NCI-H2227 (cell line): ENCODE results near the gene RPAP3.
A peak's percentile ranks its signal among the peaks of the same experiment; 100 is the strongest.
"Not testable (repeated sequence)": the region's sequence is repeated elsewhere in the genome, so short reads cannot be mapped to it uniquely, and the experiment has no call there.

ENCODE experiments used
- DNase-seq: peaks from one replicate; lab custom pipeline; 2025; ENCODE audit not compliant: unreplicated experiment; lab: John Stamatoyannopoulos, UW

RPAP3 gene

GRCh38 chr12:47686645-47687240 is 19.1 kb downstream of the RPAP3 start:
- peak; percentile 43 for DNase-seq

GRCh38 chr12:47679785-47680184 is 26.0 kb downstream of the RPAP3 start:
- DNase-seq = no peak

- DNase-seq = no peak
These were observed 33.8 kb downstream of the RPAP3 start for GRCh38 chr12:47672068-47672467.

- not testable (repeated sequence) for DNase-seq
These were observed 37.9 kb downstream of the RPAP3 start for GRCh38 chr12:47667935-47668334.

- no peak for DNase-seq
These were observed 53.2 kb downstream of the RPAP3 start for GRCh38 chr12:47652521-47653234.

GRCh38 chr12:47651368-47652254 is 54.2 kb downstream of the RPAP3 start:
- peak; percentile 69 for DNase-seq

- DNase-seq = no peak
These were observed 55.4 kb downstream of the RPAP3 start for GRCh38 chr12:47650469-47650868.

GRCh38 chr12:47649381-47649780 is 56.4 kb downstream of the RPAP3 start:
- no peak for DNase-seq

GRCh38 chr12:47648056-47648579 is 57.7 kb downstream of the RPAP3 start:
- no peak for DNase-seq

GRCh38 chr12:47642310-47642709 is 63.5 kb downstream of the RPAP3 start:
- not testable (repeated sequence) for DNase-seq

GRCh38 chr12:47636908-47637780 is 68.7 kb downstream of the RPAP3 start:
- no peak for DNase-seq

- not testable (repeated sequence) for DNase-seq
These were observed 70.1 kb downstream of the RPAP3 start for GRCh38 chr12:47635770-47636169.

GRCh38 chr12:47634127-47634526 is 71.7 kb downstream of the RPAP3 start:
- no peak for DNase-seq

- DNase-seq = no peak
These were observed 83.9 kb downstream of the RPAP3 start for GRCh38 chr12:47621960-47622359.

- DNase-seq = no peak
These were observed 88.4 kb downstream of the RPAP3 start for GRCh38 chr12:47617476-47617875.

GRCh38 chr12:47616440-47616839 is 89.4 kb downstream of the RPAP3 start:
- no peak for DNase-seq

- no peak for DNase-seq
These were observed 90.1 kb downstream of the RPAP3 start for GRCh38 chr12:47615711-47616110.

- no peak for DNase-seq
These were observed 91.3 kb downstream of the RPAP3 start for GRCh38 chr12:47614521-47614920.

GRCh38 chr12:47612953-47613352 is 92.9 kb downstream of the RPAP3 start:
- DNase-seq = no peak

GRCh38 chr12:47611906-47612305 is 93.9 kb downstream of the RPAP3 start:
- DNase-seq = no peak
